GM19238 (cell line): ENCODE measurements around the gene CYP24A1.

ENCODE experiments used
- DNase-seq: peaks from one replicate; pipeline ENCODE4 v3.0.0; 2011; ENCODE audit warnings: low spot score; ENCODE audit not compliant: insufficient read length

The CYP24A1 gene

DNA sequence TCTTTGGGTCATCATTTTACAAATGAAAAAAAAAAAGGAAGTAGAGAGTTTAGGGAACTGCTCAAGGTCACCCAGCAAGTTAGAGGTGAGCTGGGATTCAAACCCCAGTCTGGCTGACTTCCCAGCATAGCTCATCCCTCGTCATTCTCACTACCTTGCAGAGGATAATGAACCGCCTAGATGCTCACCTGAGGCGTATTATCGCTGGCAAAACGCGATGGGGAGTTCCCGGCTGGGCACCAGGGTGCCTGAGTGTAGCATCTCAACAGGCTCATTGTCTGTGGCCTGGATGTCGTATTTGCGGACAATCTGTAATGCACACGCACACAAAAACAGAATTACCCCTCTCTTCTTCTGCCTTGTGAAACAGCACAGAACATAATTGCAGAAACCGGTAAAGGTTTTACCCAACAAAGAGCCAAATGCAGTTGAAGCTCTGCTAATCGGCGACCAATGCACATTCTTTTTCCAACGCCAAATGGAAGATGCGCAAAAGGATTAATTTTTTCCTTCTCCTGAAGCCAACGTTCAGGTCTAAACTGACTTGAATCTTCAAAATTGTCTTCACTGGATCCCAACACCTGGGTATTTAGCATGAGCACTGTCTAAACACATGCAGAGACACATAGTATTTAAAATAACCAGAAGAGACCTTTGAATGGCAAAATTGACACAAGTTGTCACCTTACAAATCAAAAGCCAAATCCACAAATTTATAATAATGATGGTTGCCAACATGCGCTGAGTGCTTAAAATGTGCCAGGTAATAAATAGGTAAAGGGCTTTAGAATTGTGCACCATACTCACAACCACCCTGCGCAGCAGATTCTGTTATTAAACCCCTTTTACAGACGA is 16.6 kb downstream of the CYP24A1 start:
- DNase-seq: no peak

DNA sequence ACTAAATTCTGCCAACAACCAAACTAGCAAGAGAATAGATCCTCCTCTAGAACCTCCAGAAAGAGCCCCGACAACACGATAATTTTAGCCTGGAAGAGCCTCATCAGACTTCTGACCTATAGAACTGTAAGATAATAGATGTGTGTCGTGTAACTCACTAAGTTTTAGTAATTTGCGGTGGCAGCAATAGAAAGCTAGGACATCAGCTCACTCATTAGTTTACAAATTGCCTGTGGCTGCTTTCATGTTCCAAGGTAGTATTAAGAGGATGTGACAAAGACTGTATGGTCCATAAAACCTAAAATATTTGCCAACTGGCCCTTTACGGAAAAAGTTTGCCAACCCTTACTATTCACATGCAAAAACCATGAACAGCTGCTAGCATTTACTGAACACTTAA is 17.3 kb downstream of the CYP24A1 start:
- DNase-seq: no peak

DNA sequence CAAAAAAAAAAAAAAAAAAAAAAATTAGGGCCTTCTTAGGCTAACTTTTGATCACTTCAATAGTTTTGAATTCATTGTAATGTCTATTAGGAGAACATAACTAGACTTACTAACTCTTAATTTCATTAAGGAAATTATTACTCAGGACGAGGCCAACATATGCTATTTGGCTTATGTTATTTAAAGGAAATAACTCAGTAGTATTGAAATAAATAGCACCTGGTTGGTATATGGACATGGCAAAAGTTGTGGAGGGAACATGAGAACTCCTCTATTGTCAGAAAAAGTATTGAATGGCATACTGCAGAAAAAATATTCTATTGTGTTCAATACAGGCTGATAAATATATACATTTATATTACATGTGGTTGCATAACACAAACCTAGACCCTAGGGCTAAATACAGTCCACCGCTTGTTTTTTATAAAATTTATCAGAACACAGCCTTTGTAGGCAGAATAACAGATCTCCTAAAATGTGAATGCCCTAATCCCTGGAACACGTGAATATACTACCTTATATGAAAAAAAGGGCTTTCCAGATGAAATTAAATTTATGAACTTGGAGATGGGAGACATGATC is 18.0 kb downstream of the CYP24A1 start:
- DNase-seq: no peak

DNA sequence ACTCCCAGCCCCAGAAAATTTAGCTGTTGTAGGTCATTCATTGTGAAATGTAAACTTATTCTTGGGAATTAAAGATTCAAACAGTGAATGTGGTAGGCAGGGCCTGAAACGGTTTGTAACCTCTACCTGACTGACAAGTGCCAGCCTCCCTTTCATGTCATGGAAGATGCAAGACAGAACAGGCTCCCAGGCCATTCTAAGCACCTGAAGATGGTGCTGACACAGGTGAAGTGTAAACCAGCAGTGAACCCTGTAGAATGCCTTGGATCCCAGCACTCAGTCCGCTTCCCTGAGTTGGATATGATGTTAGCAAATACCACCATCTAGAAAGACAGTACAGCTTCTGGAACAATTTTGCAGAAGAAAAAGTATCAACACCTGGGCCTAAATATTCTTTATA is 19.3 kb downstream of the CYP24A1 start:
- no peak for DNase-seq

- no peak for DNase-seq
These were observed 19.9 kb downstream of the CYP24A1 start for GRCh38 chr20:54153847-54154246.

- DNase-seq: no peak
These were observed 20.8 kb downstream of the CYP24A1 start for GRCh38 chr20:54153041-54153327.

DNA sequence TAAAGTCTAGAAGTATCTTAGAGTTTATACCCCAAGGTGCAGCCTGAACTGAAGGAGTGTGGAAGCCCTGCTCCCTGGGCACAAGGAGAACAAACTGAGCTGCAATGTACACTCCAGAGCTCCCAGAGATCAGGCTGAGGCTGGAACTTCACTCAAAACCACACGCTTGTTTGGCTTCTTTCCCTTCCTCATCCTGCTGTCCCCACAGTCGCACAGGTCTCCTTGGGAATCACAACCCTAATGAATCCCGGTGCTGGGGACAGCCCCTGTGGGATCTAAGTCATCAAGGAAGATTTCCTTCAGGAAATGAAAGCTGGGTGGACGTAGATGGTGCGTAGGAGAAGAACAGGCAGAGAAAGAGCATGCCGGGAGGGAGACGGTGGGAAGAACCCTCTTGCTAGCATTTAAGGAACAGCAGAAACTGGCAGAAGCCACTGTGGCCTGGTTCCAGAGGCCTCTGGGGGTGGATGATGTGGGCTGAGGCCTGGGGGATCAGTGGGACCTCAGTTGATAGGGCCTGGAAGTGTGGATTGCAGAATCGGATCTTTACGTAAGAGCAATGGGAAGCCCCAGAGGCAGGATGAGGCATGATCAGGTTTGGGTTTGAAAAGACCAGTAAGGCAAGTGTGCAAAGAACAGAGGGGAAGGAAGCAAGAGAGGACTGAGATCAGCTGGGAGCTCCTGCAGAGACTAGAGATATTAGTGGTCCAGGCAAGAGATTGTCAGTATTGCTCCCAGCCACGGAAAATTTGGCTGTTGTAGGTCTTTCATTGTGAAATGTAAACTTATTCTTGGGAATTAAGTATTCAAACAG is 21.4 kb downstream of the CYP24A1 start:
- DNase-seq: no peak

- DNase-seq: no peak
These were observed 22.1 kb downstream of the CYP24A1 start for GRCh38 chr20:54151511-54152226.

DNA sequence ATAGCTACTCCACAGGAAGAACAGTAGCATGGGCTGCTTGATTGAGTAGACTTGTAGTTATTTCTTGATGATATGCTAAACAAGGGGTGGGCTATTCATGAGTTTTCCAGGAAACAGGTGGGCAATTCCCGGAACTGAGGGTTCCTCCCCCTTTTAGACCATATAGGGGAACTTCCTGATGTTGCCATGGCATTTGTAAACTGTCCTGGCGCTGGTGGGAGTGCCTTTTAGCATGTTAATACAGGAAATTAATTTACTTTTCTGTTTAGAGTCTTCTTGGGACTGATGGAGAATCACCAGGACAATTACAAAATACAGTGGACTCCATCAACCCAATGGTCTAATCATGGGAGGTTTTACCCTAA is 22.7 kb downstream of the CYP24A1 start:
- no peak for DNase-seq

- DNase-seq: no peak
These were observed 24.0 kb downstream of the CYP24A1 start for GRCh38 chr20:54149765-54150264.

DNA sequence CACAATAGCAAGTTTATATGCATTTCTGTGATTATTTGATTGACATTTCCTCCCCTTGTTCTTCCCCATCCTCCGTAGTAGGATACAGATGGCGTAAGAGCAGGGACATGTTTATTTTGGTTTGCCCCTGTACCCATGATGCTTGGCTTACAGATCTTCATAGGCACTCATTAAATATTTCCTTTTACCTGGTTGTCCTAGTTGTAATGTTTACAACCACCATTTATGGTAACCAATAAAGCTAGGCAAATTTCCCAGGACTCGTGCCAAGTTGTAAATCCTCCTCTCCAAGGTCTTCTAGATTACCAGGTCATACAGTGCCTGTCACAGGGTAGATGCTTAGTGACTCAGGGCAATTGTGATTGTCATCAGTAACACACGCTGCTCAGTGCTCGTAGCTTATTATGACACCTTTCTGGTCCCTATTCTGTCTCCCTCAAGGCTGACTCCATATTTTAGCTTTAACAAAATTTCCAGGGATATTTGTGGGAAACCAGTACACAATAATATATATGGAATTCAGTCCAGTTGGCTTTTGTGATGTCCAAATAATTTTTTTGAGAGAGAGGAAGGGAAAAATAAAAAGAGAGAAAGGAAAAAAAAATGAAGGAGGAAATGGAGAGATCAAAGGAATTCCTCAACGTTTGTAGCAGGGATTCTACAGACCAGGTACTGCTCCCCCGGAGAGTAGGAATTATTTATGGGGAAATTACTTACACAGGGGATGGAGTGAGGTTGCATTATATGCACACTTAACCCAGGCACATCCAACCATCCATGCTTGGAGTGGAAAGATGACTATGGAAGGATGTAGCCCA is 24.6 kb downstream of the CYP24A1 start:
- DNase-seq: no peak

DNA sequence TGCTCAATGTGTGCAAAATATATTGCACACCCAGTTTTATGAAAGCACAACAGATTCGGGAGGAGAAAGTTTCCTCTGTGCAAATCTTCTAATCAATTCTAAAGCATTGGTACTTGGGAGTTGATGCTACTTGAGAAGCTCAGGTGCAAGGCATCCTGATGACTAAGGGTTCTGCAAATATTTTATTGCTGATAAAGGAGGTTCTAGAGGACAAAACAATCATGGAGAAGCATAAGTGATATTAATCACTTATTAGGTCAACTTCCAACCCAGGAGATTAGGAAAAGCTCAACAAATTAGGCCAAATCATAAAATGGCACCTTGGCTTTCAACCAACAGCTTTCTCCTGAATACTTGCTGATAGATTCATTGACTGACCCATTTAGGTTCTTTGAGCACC is 27.1 kb downstream of the CYP24A1 start:
- DNase-seq: no peak

DNA sequence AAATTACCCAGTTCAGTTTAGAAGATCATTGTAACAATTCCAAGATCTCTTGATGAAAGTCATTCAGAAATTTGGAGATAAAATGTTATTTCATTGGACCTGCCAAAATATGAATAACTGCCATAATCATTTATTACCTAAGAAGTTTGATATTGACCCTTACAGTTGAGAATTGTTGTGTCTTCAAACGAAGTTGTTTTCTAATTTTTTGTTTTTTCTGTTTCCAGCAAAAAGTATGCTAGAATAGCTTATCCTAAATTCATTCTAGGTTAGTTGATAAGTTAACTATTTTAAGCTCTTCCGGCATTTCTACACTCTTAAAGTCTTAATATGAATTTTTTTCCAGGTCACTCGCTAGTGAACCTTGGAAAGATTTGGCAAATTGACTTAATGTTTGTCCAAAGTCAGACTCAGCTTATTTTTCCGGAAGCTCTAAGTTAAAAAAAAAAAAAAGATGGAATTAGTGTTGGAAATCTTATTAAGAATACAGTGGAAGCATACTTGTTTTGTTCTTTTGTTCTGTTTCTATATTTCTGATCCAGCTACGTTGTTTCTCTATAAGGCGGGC is 28.9 kb downstream of the CYP24A1 start:
- DNase-seq: no peak

GRCh38 chr20:54140927-54141566 is 32.7 kb downstream of the CYP24A1 start:
- DNase-seq: no peak

- DNase-seq: no peak
These were observed 33.3 kb downstream of the CYP24A1 start for GRCh38 chr20:54140486-54140885.

GRCh38 chr20:54140067-54140466 is 33.7 kb downstream of the CYP24A1 start:
- no peak for DNase-seq

GRCh38 chr20:54139188-54139587 is 34.6 kb downstream of the CYP24A1 start:
- DNase-seq: no peak

GRCh38 chr20:54138427-54138826 is 35.4 kb downstream of the CYP24A1 start:
- no peak for DNase-seq

GRCh38 chr20:54137115-54137514 is 36.7 kb downstream of the CYP24A1 start:
- no peak for DNase-seq
